ENCODE results near the gene SEC14L6. TPM values are rescaled to one million over a fixed set of nuclear protein-coding genes. Genes with fewer than 3 reads are reported as not detected.
"Not testable (repeated sequence)": the region's sequence is repeated elsewhere in the genome, so short reads cannot be mapped to it uniquely, and the experiment has no call there.

SEC14L6 gene
- total RNA-seq, 1 experiment from 2014 or later, result 0.26 TPM

DNA sequence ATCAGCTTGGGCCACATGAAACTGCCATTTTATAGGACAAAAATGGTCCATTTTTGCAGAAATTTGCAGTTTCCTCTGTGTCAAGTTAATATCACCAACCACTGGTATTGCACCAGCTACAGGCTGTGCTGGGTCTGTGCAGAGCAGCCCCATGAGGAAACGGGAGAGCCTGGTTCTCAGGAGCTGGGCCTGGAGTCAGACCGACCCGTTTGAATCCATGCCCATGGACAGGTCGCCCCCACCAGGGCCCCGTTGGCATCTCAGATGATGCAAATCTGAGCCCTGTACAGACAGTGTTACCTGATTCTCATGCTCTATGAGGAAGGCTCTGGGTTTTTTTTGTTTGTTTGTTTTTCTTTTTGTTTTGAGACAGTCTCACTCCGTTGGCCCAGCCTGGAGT lies 9.8 kb upstream of the SEC14L6 start:
- no peaks in the 10 kb centered on the region for H3K9me3 Mint-ChIP-seq (ENCODE audit: low read depth, unreplicated experiment)
- DNase-seq, result peak; percentile 32
- no peak for TF ChIP-seq CTCF (IDR thresholded peaks at IDR 0.05; ENCODE audit: unreplicated experiment)
- H3K27ac Mint-ChIP-seq (ENCODE audit: unreplicated experiment), result no peak overlapping the region
- no peak overlapping the region for H3K4me3 Mint-ChIP-seq (ENCODE audit: low read depth, unreplicated experiment)
- no peaks in the 10 kb centered on the region for H3K27me3 Mint-ChIP-seq (ENCODE audit: unreplicated experiment)
- peaks cover 3% of the 10 kb centered on the region for H3K36me3 Mint-ChIP-seq (ENCODE audit: insufficient read depth, unreplicated experiment)
- CTCF ChIA-PET, result interaction anchor here (1.1 kb wide), 1 partner anchor 111 kb away, joined by 3 read pairs; no protein-coding TSS in a partner anchor
- intact Hi-C loops (cut with micrococcal nuclease; ENCODE audit: unreplicated experiment), result no loop called here
- H3K4me1 Mint-ChIP-seq (ENCODE audit: low read depth, unreplicated experiment), result peaks cover 10% of the 10 kb centered on the region
- no TSS peak for BruUV-seq (replicated peaks)

GRCh38 chr22:30555282-30556210 lies 9.0 kb upstream of the SEC14L6 start:
- BruUV-seq (replicated peaks), result no TSS peak
- Mint-ChIP-seq H3K36me3 (ENCODE audit: insufficient read depth, unreplicated experiment) (peaks cover 3% of the 10 kb centered on the region), H3K4me1 (ENCODE audit: low read depth, unreplicated experiment) (peaks cover 1% of the 10 kb centered on the region), H3K27me3 (ENCODE audit: unreplicated experiment) (no peaks in the 10 kb centered on the region), H3K27ac (ENCODE audit: unreplicated experiment) (no peak overlapping the region), H3K9me3 (ENCODE audit: low read depth, unreplicated experiment) (no peaks in the 10 kb centered on the region), H3K4me3 (ENCODE audit: low read depth, unreplicated experiment) (no peak overlapping the region)
- intact Hi-C loops (cut with micrococcal nuclease; ENCODE audit: unreplicated experiment), result no loop called here
- no peak for DNase-seq
- no peak for TF ChIP-seq CTCF (IDR thresholded peaks at IDR 0.05; ENCODE audit: unreplicated experiment)
- CTCF ChIA-PET, result interaction anchor here (1.1 kb wide), 1 partner anchor 110 kb away, joined by 3 read pairs; no protein-coding TSS in a partner anchor

DNA sequence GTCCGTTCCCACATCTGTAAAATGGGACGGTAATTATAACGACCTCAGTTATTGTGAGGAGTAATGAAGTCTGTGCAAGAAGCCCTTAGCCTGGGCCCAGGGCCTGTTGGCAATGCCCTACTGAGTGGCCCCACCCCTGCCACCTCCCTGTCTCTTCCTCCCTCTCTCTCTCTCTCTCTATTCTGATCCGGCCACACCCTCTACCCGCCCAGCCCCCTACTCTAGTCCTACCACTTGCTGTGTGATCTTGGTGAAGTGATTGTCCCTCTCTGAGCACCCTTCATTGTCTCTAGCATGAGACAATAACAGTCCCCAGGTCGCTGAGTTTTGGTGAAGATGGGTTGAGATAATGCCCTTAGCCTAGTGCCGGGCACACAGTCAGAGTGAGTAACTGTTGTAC lies 7.4 kb upstream of the SEC14L6 start:
- no TSS peak for BruUV-seq (replicated peaks)
- H3K36me3 Mint-ChIP-seq (ENCODE audit: insufficient read depth, unreplicated experiment), result peaks cover 3% of the 10 kb centered on the region
- no peak for DNase-seq
- no peaks in the 10 kb centered on the region for H3K4me1 Mint-ChIP-seq (ENCODE audit: low read depth, unreplicated experiment)
- H3K27me3 Mint-ChIP-seq (ENCODE audit: unreplicated experiment), result peaks cover 12% of the 10 kb centered on the region
- CTCF ChIA-PET, result no interaction called here
- no peaks in the 10 kb centered on the region for H3K9me3 Mint-ChIP-seq (ENCODE audit: low read depth, unreplicated experiment)
- intact Hi-C loops (cut with micrococcal nuclease; ENCODE audit: unreplicated experiment), result no loop called here
- no peak for TF ChIP-seq CTCF (IDR thresholded peaks at IDR 0.05; ENCODE audit: unreplicated experiment)
- H3K27ac Mint-ChIP-seq (ENCODE audit: unreplicated experiment), result no peak overlapping the region
- no peak overlapping the region for H3K4me3 Mint-ChIP-seq (ENCODE audit: low read depth, unreplicated experiment)

DNA sequence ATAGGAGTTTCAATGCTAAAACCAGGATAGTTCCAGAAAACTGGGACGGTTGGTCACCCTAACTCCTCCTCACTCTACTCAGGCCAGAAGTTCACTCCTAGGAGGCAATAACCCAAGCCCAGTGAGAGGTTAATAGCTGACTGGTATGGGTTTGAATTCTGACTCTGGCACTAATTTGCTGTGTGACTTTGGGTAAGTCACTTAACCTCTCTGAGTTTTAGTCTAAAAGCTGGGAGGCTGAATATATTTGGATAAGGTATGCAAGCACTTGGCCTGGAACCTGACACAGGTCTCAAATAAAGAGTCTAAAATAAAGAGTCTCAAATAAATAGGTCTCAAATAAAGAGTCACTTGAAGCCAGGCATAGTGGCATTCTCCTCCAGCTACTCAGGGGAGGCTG lies 6.2 kb upstream of the SEC14L6 start:
- H3K36me3 Mint-ChIP-seq (ENCODE audit: insufficient read depth, unreplicated experiment), result peaks cover 3% of the 10 kb centered on the region
- H3K4me3 Mint-ChIP-seq (ENCODE audit: low read depth, unreplicated experiment), result no peak overlapping the region
- no peak for DNase-seq
- no peak overlapping the region for H3K27ac Mint-ChIP-seq (ENCODE audit: unreplicated experiment)
- no peaks in the 10 kb centered on the region for H3K9me3 Mint-ChIP-seq (ENCODE audit: low read depth, unreplicated experiment)
- intact Hi-C loops (cut with micrococcal nuclease; ENCODE audit: unreplicated experiment), result no loop called here
- TF ChIP-seq CTCF (IDR thresholded peaks at IDR 0.05; ENCODE audit: unreplicated experiment), result no peak
- CTCF ChIA-PET, result no interaction called here
- H3K4me1 Mint-ChIP-seq (ENCODE audit: low read depth, unreplicated experiment), result no peaks in the 10 kb centered on the region
- H3K27me3 Mint-ChIP-seq (ENCODE audit: unreplicated experiment), result peaks cover 18% of the 10 kb centered on the region
- no TSS peak for BruUV-seq (replicated peaks)

DNA sequence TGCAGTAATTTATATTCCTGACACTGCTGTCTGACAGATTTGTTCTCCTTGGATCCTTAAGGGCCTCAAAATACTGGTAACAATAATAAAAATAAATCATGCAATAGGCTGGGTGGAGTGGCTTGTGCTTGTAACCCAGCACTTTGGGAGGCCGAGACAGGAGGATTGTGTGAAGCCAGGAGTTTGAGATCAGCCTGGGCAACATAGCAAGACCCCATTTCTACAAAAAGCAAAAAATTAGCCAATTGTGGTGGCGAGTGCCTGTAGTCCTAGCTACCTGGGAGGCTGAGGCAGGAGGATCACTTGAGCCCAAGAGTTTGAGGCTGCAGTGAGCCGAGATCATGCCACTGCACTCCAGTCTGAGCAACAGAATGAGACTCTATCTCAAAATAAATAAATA lies 5.3 kb upstream of the SEC14L6 start:
- DNase-seq; H3K9me3 Mint-ChIP-seq (ENCODE audit: low read depth, unreplicated experiment); H3K4me3 Mint-ChIP-seq (ENCODE audit: low read depth, unreplicated experiment); H3K36me3 Mint-ChIP-seq (ENCODE audit: insufficient read depth, unreplicated experiment); intact Hi-C loops (cut with micrococcal nuclease; ENCODE audit: unreplicated experiment); BruUV-seq (replicated peaks); H3K4me1 Mint-ChIP-seq (ENCODE audit: low read depth, unreplicated experiment); H3K27ac Mint-ChIP-seq (ENCODE audit: unreplicated experiment); CTCF ChIA-PET: not testable (repeated sequence)
- peaks cover 18% of the 10 kb centered on the region for H3K27me3 Mint-ChIP-seq (ENCODE audit: unreplicated experiment)
